ENCODE measurements around the gene ARHGAP27.

ARHGAP27 gene

DNA sequence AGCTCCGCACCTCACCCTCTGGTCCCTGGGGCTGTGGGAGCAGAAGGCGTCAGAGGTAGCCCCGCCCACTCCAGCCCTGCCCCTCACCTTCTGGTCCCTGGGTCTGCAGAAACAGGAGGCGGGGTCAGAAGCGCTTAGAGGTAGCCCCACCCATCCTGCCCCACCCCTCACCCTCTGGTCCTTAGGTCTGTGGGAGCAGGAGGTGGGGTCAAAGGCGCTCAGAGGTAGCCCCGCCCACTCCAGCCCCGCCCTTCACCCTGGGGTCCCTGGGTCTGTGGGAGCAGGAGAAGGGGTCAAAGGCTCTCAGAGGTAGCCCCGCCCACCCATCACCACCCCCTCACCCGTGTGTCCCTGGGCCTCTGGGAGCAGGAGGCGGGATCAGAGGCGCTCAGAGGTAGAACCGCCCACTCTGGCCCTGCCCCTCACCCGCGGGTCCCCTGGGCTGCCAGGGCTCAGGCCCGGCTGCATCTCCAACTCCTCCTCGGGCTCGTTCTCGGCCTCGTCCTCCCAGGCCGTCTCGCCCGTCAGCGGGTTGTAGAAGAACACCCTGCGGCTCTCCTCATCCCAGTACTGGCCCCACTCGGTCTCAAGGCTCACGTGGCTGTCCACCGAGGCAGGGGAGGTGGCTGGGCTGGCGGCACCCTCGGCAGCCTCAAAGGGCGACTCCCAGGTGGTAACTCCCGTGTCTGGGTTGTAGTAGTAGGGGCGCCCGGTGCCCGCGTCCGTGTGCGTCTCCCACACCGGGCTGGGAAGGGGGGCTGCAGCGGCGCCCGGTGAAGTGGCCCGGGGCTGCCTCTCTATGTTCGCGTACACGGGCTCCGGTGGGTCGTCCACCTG lies 27.2 kb downstream of the ARHGAP27 start:
- DNase-seq (ENCODE audit: low spot score) = no peak

DNA sequence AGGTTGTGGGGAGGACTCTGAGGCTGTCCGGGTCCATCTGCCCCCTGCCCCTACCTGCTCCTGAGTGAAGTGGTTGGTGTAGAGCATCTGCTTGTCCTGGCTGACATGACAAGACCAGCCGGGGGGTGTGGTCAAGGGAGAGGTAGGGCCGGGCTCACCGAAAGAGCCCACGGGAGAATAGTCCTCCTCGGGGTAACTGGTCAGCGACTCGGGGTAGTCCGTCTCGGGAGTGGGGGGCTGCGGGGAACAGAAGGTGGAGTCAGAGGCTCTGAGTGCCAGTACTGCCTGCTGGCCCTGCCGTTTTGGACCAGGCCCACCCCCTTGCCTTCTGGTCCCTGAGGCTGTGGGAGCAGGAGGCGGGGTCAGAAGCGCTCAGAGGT lies 27.8 kb downstream of the ARHGAP27 start:
- DNase-seq (ENCODE audit: low spot score) = no peak

DNA sequence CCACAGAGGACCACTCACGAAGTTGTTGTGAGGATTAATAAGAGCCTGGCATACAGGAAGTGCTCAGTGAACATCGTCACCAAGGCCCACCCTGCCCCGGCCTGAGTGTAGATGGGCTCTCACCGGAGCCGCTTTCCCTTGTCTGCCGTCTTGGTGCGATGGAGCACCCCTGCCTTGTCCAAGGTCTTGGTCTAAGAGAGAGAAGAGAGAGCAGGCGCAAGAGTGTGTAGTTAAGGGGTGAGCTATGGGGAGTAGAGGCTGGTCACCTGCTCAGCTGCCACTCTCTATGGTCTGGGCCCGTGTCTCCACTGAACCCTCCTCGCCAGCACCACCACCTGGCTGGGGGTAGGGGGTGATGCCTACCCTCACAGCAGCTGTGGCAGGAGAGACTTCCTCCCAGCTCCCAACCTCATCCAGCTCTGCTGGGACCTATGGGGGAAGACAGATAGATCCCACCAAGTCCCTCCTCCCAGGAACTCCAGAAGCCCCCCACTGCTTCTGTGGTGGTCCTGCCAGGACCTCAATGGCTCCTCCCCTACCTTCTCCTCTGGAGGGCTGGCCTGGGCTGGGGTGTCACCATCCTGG lies 28.7 kb downstream of the ARHGAP27 start:
- DNase-seq (ENCODE audit: low spot score) = no peak

DNA sequence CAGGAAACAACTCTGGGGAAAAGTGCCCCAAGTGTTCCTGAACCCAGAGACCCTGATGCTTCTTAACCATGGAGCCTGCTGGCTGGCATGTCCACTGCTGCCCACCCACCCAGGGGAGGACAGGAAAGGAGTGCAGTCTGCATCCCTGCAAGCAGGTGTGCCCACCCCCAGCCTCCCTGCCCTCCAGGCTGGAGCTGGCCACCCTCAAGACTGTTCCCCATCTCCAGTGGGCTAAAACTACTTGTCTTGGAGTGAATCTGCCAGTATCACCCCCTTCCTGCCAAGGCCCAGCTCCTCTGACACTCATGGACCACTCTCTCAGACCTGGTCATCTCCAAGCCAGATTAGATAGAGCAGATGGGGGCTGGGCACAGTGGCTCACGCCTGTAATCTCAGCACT lies 29.8 kb downstream of the ARHGAP27 start:
- no peak for DNase-seq (ENCODE audit: low spot score)

DNA sequence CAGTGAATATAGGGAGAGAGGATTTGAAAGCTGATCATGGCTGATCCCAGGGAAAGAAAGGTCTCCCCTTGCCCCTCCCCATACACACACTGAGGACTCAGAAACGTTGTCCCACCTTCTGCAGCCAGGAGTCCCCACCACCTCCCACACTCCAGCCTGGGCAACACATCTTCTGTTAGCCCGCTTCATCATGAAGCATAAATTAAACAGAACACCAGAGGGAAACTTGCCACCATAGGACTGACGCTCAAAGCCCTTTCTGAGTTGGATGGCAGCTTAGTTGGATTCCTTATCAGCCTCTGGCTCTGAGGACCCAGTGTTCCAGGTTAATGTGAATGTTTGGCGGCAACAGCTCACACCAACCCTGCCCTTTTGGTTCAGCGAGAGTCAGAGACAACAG lies 33.9 kb downstream of the ARHGAP27 start:
- DNase-seq (ENCODE audit: low spot score) = no peak

DNA sequence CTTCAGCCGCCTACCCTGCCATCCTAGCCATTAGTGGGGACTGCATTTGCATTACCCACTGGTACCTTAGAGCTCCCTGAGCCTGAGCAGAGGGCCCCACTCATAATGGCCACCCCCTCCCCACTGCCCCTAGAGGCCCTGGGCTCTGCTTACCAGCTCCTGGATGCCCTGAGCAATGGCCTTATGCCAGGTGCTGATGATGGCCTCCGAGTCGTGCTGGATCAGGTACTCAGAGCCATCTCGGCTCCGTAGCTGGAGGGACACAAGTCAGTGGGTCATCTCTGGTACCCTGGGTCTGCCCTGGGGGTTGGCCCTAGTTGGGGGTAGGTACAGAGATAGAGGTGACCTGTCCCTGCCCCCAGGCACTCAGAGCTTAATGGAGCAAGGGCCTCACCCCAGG lies 34.9 kb downstream of the ARHGAP27 start:
- no peak for DNase-seq (ENCODE audit: low spot score)

DNA sequence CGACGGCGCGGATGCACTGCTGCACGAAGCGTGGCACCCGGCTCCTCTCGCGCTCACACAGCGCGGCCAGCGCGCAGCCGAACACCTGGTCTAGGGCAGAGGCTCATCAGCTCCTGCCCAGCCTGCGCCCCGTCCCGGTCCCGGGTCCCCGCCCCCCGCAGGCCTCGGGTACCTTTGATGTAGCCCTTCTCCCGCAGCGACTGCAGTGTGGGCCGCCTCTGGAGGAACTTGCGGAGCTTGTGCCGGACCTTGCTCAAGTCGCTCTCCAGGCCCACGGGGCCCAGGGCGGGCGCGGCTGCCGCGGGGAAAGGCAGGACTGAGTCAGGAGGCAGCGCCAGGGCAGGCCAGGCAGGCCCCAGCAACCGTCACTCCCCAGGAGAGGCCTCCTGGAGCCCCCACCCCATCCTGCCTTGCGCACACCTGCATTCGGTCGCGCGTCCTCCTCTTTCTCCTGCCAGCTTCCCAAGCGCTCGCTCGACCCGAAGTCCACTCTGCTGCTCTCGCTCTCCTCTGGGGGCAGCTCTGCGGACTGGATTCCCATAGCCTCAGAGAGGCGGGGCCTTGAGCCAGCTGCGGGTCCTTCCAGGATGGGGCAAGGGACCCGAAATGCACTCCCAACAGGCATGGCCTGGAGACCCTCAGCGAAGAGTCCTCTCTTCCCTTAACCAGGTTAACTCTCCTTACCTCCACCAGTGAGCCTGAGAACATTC lies 36.0 kb downstream of the ARHGAP27 start:
- no peak for DNase-seq (ENCODE audit: low spot score)

DNA sequence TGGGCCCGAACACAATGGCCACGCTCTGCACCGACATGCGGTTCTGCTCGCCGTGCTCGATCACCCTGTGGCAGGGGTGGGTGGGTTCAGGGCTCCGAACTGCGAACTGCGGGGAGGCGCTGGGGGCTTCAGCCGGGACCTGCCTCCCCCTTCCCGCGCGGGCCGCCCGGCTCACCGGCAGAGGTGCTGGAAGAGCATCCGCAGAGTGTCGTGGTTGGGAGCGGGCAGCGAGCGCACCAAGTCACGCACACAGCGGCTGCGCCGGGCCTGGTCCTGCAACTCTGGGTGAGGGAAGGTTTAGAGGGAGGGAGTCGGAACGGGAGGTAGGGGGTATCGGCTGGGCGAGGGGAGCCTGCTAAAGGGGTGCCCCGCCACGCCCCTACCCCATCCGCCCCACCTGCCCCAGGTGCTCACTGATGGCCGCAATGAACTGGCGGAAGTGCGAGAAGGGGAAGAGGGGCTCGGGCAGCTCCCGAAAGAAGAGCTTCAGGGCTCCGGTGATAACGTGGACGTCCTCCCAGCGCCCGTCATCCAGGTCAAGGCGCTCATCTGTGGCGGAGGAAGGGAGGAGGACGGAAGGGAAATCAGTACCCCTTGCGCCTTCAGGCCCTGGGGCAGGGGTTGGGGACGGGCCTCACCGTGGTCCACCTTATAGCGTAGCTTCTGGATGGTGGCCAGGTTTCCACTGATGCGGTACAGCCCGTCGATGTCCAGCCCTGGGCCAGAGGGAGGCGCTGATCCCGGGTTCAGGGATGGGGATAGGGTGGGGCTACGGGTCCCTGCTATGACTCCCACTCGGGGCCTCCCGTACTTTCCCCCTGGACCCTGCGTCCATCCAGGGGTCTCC lies 36.9 kb downstream of the ARHGAP27 start:
- DNase-seq (ENCODE audit: low spot score) = no peak

DNA sequence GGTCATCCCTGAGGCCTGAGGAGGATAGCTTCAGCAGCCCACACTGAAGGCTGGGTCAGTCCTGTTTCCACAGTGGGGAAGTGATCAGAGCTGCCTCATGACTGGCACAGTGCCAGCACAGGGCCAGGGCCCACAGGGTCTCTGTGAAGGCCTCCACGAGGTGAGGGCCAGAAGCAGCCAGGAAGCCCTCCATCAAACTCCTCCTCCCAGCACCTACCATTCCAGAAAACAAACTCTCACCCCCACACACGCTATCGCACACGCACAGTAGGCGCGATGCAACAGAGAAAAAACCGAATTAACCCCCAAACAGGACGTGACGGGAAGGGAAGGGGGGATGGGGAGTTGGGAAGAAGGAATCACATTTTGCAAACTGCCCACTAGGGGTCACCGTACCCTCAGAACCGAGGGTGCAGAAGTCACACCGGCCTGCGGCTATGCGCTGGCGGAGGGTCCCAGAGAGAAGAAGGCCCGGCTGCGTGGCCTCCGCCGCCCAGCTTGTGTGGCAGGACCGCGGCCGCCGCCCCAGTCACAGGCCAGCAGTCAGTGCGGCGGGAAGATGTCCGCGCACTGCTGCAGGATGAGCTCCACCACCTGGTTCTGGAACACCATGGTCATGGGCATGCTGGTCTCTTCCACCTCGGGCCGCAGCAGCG lies 37.6 kb downstream of the ARHGAP27 start:
- DNase-seq (ENCODE audit: low spot score) = peak; percentile 49

DNA sequence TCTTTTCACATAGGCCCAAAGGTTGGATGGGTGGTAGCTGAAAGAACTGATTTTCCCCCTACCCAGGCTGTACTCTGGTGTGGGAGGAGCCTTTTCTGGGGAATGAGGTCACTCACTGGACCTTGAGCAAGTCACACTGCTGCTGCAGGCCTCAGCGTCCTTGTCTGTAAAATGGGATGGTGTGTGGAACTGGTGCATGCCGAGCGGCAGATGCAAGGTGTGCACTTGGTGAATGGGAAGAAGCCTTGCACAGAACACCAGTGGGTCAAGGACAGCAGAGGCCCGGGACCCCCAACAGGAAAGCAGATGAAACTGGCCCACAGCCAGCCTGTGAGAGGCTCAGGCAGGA lies 38.1 kb downstream of the ARHGAP27 start:
- DNase-seq (ENCODE audit: low spot score) = no peak

DNA sequence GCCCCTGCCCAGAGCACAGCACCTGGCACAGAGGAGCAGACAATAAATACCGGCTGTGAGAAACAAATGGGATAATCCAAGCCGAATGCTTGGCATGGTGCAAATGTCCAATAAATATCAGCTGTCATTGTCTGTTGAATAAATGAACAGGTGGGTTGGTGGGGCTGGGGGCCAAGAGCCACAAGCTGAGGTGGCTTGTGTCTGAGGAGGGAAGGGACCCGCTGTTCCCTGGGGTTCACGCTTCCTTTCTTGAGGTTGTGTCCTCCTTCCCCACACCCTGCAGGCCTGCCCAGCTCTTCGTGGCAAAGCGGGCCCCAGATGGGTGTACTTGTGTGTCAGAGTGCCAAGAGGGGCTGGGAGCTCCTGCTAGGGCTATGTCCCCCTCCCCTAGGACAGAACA lies 38.6 kb downstream of the ARHGAP27 start:
- no peak for DNase-seq (ENCODE audit: low spot score)

DNA sequence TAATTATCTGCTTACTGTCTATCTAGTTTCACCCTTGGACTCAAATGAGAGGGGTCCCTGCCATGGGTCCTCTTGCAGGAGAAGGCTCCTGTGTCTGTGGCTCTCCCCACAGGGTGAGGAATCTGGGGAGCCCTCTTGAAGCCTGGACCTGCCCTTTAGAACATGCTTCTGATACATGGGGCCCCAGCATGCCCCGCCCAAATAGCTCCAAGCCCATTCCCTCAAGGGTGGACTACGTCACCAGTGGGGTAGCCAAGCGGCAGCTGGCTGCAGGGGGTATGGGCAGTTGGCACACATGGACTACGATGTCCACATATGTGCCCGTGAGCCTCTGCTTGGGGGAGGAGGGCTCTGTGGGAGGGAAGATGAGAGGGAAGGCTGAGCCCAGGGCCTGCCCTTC lies 39.3 kb downstream of the ARHGAP27 start:
- DNase-seq (ENCODE audit: low spot score) = no peak

DNA sequence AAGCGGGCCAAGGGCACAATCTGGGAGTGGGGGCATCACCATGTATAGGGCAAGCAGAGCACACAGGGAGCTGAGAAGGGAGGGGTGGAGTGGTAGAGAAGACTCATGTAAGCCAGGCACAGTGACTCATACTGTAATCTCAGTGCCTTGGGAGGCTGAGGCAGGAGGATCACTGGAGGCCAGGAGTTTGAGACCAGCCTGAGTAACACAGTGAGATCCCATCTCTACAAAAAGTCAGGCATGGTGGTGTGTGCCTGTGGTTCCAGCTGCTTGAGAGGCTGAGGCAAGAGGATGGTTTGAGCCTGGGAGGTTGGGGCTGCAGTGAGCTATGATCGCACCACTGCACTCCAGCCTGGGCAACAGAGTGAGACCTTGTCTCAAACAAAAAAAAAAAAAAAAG lies 40.8 kb downstream of the ARHGAP27 start:
- DNase-seq (ENCODE audit: low spot score) = no peak

DNA sequence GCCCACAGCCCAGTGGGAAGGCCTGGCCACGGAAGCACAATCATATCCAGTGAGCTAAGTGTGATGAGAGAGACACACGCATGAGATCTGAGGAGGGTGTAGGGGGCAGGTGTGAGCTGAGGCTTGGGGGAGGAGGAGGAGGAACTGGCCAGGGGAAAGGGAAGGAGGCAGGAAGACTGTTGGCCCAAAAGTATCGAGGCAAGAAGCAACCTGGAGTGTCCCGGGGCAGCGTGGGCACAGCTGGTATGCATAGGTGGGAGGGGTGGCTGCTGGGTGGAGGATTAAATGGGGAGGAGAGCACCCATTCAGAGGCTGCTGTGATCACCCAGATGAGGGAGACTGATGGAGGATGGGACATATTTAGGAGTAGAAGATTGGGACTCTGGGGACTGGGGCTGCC lies 41.4 kb downstream of the ARHGAP27 start:
- DNase-seq (ENCODE audit: low spot score) = no peak

DNA sequence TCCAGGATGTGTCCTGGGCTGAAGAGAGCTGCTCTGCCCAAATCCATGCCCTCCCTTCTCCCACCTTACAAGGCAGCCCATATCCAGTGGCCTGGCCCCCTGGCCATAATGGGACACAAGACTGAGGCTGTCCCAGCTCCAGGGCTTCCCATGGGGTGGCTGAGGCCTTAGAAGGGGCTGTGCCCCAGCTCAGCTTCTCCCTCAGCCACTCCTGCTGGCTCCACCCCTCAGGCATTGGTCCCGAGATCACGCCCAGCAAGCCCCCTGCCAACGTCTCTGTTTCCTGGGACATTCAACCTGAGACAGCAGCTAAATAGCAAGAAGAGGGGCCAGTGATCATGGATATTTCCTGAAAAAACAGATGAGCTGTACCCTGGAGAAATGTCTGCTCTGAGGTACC lies 43.3 kb downstream of the ARHGAP27 start:
- no peak for DNase-seq (ENCODE audit: low spot score)

DNA sequence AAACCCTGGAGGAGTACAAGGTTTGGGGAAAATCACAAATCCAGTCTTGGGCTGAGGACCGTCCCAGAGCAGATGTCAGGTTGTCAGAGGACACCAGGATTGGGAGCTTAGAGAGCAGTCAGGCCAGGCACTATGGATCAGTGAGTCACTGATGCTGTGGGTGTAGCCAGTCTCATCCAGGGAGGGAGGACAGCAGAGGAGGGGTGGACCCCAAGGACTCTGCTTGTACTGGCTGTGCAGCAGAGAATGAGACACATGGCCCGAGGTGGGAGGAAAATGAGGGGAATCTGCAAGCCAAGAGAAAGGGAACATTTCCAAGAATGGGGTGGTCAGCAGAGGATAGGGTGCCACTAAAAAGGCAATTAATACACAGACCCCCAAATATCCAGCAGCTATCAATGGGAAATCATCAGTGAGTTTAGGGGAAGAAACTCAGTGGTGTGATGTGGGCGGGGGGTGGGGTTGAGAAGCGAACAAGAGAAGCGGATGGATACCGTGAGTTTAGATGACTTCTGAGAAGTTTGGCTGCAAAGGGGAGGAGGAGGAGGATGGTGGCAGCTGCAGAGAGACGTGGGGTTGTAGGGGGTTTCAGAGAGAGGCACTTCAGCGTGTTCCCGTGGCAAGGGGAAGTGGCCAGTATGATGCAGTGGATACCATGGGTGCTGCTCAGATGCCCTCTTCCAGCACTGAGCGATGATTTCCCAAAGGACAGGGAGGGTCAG lies 43.9 kb downstream of the ARHGAP27 start:
- no peak for DNase-seq (ENCODE audit: low spot score)

DNA sequence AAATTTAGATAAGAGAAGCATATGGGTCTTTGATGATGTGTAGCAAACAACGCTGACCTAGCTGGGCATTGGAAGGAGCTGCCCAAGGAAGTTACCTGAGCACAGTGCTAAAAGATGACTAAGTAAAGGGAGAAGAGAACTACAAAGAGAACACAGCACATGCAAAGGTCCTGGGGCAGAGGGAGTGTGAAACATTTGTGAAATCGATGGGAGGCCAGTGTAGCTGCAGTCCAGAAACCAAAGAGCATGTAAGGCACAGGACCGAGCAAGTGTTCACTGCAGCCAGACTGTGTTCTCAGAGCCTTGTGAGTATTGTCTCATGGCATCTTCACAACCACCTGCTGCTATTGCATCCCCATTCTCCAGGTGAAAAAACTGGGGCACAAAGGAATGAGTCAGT lies 44.9 kb downstream of the ARHGAP27 start:
- DNase-seq (ENCODE audit: low spot score) = no peak

DNA sequence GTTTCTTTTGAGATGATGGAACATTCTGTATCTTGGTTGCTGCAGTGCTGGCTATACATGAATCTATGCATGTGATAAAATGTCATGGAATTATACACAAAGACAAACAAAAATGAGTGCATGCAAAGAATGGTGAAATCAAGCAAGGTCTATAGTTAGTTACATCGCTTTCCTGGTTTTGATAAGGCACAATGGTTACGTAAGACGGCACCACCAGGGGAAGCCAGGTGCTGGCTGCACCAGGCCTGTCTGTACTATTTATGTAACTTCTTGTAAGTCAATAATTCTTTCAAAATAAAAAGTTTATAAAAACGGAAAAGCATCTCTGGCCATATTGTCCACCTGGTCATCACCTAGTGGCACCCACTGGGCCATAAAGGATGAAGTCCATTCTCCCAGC lies 46.5 kb downstream of the ARHGAP27 start:
- no peak for DNase-seq (ENCODE audit: low spot score)

DNA sequence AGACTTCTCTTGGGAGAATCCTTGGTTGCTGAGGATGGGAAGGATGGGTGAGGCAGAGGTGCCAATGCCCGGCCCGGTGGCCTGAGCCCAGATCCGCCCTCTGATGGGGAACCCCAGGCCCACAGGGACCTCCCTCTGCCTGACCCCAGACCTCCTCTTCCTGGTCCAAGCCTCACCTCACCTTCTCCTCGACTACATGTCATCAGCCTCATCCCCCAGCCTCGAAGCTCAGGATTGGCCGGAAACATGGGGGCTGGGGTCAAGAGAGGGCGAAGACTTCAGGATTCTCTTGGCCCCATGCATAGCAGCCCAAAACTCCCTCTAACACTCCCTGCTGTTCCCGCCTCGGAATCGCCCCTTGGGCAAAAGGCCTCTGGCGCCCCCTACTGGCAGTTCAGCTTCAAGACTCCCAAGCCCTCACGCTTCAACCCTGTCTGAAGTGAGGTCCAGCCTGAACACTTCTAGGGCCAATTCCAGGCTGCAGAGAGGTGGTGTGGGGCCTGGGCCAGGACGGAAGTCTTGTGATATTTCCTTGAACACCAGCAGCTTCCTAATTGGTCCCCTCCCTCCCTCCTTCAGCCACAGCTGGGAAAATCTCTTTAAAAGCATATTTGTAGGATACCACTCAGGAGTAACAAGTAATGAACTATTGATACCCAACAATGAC lies 47.2 kb downstream of the ARHGAP27 start:
- DNase-seq (ENCODE audit: low spot score) = peak; percentile 87

DNA sequence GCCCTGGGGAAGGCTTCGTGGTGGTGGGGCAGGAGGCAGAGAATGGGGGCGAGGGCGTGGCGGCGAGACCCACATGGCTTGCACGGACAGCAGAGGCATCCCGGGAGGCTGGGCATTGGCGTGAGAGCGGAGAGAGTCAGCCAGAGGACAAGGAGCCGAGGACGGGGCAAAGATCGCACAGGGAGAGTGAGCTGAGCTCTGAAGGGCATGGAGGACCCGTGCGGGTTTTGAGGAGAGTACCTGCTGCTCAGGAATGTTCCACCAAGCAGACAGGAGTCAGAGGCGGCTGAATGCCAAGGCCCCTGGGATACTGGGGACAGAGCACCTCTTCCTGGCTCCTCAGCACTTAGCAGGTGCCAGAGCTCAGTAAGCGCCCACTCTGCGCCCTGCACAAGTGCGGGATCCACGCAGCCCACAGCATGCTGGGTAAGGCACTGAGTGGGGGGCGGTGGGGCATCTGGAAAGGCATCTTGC lies 47.8 kb downstream of the ARHGAP27 start:
- DNase-seq (ENCODE audit: low spot score) = no peak
